GM18520 (cell line): Measurements from ENCODE around the gene CRLF1.
"Not testable (repeated sequence)": the region's sequence is repeated elsewhere in the genome, so short reads cannot be mapped to it uniquely, and the experiment has no call there.

Source experiments
- ATAC-seq: cut with Tn5 transposase; IDR thresholded peaks from one replicate; pipeline ENCODE4 v1.9.1; 2021; ENCODE audit not compliant: unreplicated experiment

CRLF1 gene

GRCh38 chr19:18609717-18610051, 3.1 kb upstream of the CRLF1 start:
- no peak for ATAC-seq

- ATAC-seq, result no peak
These were observed 2.5 kb upstream of the CRLF1 start for GRCh38 chr19:18608805-18609716.

GRCh38 chr19:18608102-18608804, 1.7 kb upstream of the CRLF1 start:
- no peak for ATAC-seq

- no peak for ATAC-seq
These were observed 865 bp upstream of the CRLF1 start for GRCh38 chr19:18607226-18608101.

GRCh38 chr19:18605546-18606280, 886 bp downstream of the CRLF1 start:
- no peak for ATAC-seq

GRCh38 chr19:18605196-18605545, 1.4 kb downstream of the CRLF1 start:
- ATAC-seq, result no peak

GRCh38 chr19:18604820-18605159, 1.8 kb downstream of the CRLF1 start:
- no peak for ATAC-seq

GRCh38 chr19:18603958-18604819, 2.4 kb downstream of the CRLF1 start:
- no peak for ATAC-seq

- ATAC-seq, result no peak
These were observed 3.2 kb downstream of the CRLF1 start for GRCh38 chr19:18603255-18603957.

- ATAC-seq, result no peak
These were observed 4.7 kb downstream of the CRLF1 start for GRCh38 chr19:18601875-18602274.

- not testable (repeated sequence) for ATAC-seq
These were observed 5.8 kb downstream of the CRLF1 start for GRCh38 chr19:18600692-18601397.

- ATAC-seq, result no peak
These were observed 7.1 kb downstream of the CRLF1 start for GRCh38 chr19:18599485-18599884.

GRCh38 chr19:18597809-18598660, 8.6 kb downstream of the CRLF1 start:
- ATAC-seq, result no peak

- ATAC-seq, result no peak
These were observed 9.8 kb downstream of the CRLF1 start for GRCh38 chr19:18596752-18597157.

GRCh38 chr19:18595475-18595874, 11.1 kb downstream of the CRLF1 start:
- ATAC-seq, result no peak

- no peak for ATAC-seq
These were observed 11.7 kb downstream of the CRLF1 start for GRCh38 chr19:18594824-18595373.

GRCh38 chr19:18594096-18594823, 12.3 kb downstream of the CRLF1 start:
- ATAC-seq, result no peak
